Endothelial cell of umbilical vein (primary cell): ENCODE data around the gene PDGFRB. TPM values are rescaled to one million over a fixed set of nuclear protein-coding genes. Genes with fewer than 3 reads are reported as not detected.

ENCODE experiments used
- Bru-seq: library from RNA; stranded (reverse); fragments of 400-500 nt; gene quantifications from one replicate; lab custom pipeline; 2021; lab: Mats Ljungman, UMichigan
- BruChase-seq, 2 experiments: library from RNA; stranded (reverse); fragments of 400-500 nt; gene quantifications; one replicate each; lab custom pipeline; 2021; lab: Mats Ljungman, UMichigan
- BruUV-seq: library from RNA; stranded (reverse); fragments of 400-500 nt; replicated peaks from 2 replicates; lab custom pipeline; 2021; lab: Mats Ljungman, UMichigan
- CTCF ChIA-PET: fragments of 300-600, 350-600 bp; sonication (Branson Sonifier 250); formaldehyde crosslinking; loops from one replicate; lab custom pipeline; 2021; ENCODE audit warnings: antibody characterized with exemption, inconsistent platforms; lab: Charles Lee
- POLR2A ChIA-PET: fragments of 300-600, 350-600 bp; sonication (Branson Sonifier 250); formaldehyde crosslinking; loops from one replicate; lab custom pipeline; 2021; ENCODE audit warnings: antibody characterized with exemption, inconsistent platforms; lab: Charles Lee
- DNase-seq: peaks from one replicate; pipeline ENCODE4 v3.0.0-alpha.2; 2011; ENCODE audit warnings: low read depth, low spot score
- FAIRE-seq: peaks from 2 replicates; lab custom pipeline; 2011; peaks lifted over from hg19 to GRCh38; lab: Jason Lieb, UNC
- H2AFZ ChIP-seq: 2 replicates; pipeline ENCODE4 v1.6.0; 2012; ENCODE audit warnings: low read depth, low read length, control low read depth, inconsistent platforms
- H3K27ac ChIP-seq: 2 replicates; pipeline ENCODE4 v1.5.1; 2011; ENCODE audit warnings: low read depth, mild to moderate bottlenecking, control low read depth, low read length, moderate library complexity; ENCODE audit not compliant: insufficient read depth
- H3K27me3 ChIP-seq, 2 experiments: 2 replicates each; pipeline versions ENCODE4 v1.6.0 to v1.6.1; 2011; ENCODE audit warnings: low read length in 2 of 2, mixed read lengths in 1 of 2; ENCODE audit not compliant: control insufficient read depth in 2 of 2, insufficient read depth in 2 of 2
- H3K36me3 ChIP-seq, 2 experiments: 2 replicates in 1 of 2; 3 replicates in 1 of 2; pipeline ENCODE4 v1.5.1; 2011; ENCODE audit warnings: low read length in 2 of 2, mild to moderate bottlenecking in 1 of 2, moderate library complexity in 1 of 2; ENCODE audit not compliant: control insufficient read depth in 2 of 2, insufficient read depth in 2 of 2; ENCODE audit errors: extremely low read depth in 1 of 2
- H3K4me1 ChIP-seq: 3 replicates; pipeline ENCODE4 v1.5.1; 2011; ENCODE audit warnings: mild to moderate bottlenecking, low read length; ENCODE audit not compliant: control insufficient read depth, insufficient read depth; ENCODE audit errors: extremely low read depth
- H3K4me2 ChIP-seq: 2 replicates; pipeline ENCODE4 v1.6.1; 2011; ENCODE audit warnings: low read length, control low read depth, mixed read lengths; ENCODE audit not compliant: insufficient read depth
- H3K4me3 ChIP-seq, 3 experiments: fragments of 200-600 bp in 1 of 3; sonication (generic), shearing (Covaris generic) in 1 of 3; replicated peaks in 1 of 3; 2 replicates each; pipeline ENCODE4 v1.5.1; 2011 to 2016; ENCODE audit warnings: control low read depth in 3 of 3, low read length in 3 of 3, mild to moderate bottlenecking in 2 of 3, inconsistent platforms in 1 of 3, low read depth in 1 of 3, moderate library complexity in 1 of 3; ENCODE audit not compliant: insufficient read depth in 1 of 3
- H3K79me2 ChIP-seq: 2 replicates; pipeline ENCODE4 v1.6.0; 2012; ENCODE audit warnings: low read length, inconsistent platforms; ENCODE audit not compliant: control insufficient read depth, insufficient read depth
- H3K9ac ChIP-seq: replicated peaks from 2 replicates; pipeline ENCODE3; 2011; ENCODE audit warnings: low read length, control low read depth; ENCODE audit not compliant: insufficient read depth; ENCODE audit errors: extremely low read depth
- H3K9me1 ChIP-seq: replicated peaks from 3 replicates; pipeline ENCODE4 v1.6.0; 2011; ENCODE audit warnings: mild to moderate bottlenecking, low read length; ENCODE audit not compliant: control insufficient read depth, insufficient read depth; ENCODE audit errors: extremely low read depth
- H3K9me3 ChIP-seq: replicated peaks from 2 replicates; pipeline ENCODE4 v1.5.1; 2012; ENCODE audit warnings: low read length, inconsistent platforms; ENCODE audit not compliant: control insufficient read depth, insufficient read depth
- H4K20me1 ChIP-seq: replicated peaks from 2 replicates; pipeline ENCODE3; 2011; ENCODE audit warnings: mild to moderate bottlenecking, low read length; ENCODE audit not compliant: control insufficient read depth, insufficient read depth; ENCODE audit errors: extremely low read depth
- EZH2 ChIP-seq: IDR thresholded peaks from 2 replicates; pipeline ENCODE4 v1.6.1; 2012; ENCODE audit warnings: borderline replicate concordance, low read depth, mild to moderate bottlenecking, moderate library complexity, low read length, inconsistent platforms; ENCODE audit not compliant: severe bottlenecking
- GATA2 ChIP-seq: IDR thresholded peaks from 2 replicates; pipeline ENCODE4 v1.7.0; 2011; ENCODE audit warnings: low read depth, mild to moderate bottlenecking, moderate library complexity, mixed read lengths, low read length; ENCODE audit not compliant: insufficient read length, insufficient read depth
- POLR2A ChIP-seq: IDR thresholded peaks from 2 replicates; pipeline ENCODE4 v1.6.1; 2012; ENCODE audit warnings: low read depth, mild to moderate bottlenecking, control low read depth, low read length
- dilution Hi-C: fragments of 300-500 bp; cut with MboI; formaldehyde crosslinking; loops from one replicate; pipeline ENCODE4 v1.15.0; 2019; ENCODE audit warnings: low sequenced_read_pairs; ENCODE audit not compliant: extremely low pct_ligation_motif_present
- intact Hi-C: fragments of 100-400 bp; cut with micrococcal nuclease; formaldehyde crosslinking; loops from one replicate; pipeline ENCODE4 v1.10.0; 2022
- long read RNA-seq: library from polyadenylated mRNA; stranded (forward); transcript quantifications from one replicate; pipeline ENCODE4 v2.0.0, GENCODE V29; 2021
- polyA minus RNA-seq, 3 experiments: library from RNA; depleted of rRNA, polyadenylated mRNA; stranded (reverse); fragments of >200 nt; gene quantifications; 1 replicate in 1 of 3; 2 replicates in 2 of 3; pipeline ENCODE4 v1.2.3, GENCODE V29; 2011
- polyA plus RNA-seq, 4 experiments: library from polyadenylated mRNA; depleted of rRNA in 3 of 4; stranded (reverse) in 3 of 4; unstranded in 1 of 4; fragments of >200 nt; gene quantifications; 2 replicates each; pipeline versions ENCODE4 v1.2.1 to v1.2.3, GENCODE V29; 2011 to 2012; ENCODE audit warnings: missing spikeins in 1 of 4
- total RNA-seq: library from RNA; stranded (reverse); gene quantifications from 2 replicates; pipeline ENCODE4 v1.2.3, GENCODE V29; 2021
- TF ChIP-seq, protein P1 (sequence below): IDR thresholded peaks from 2 replicates; pipeline ENCODE4 v1.6.1; 2011; ENCODE audit not compliant: insufficient read depth, insufficient read length

PDGFRB gene
- total RNA-seq = 1.0 and 1.7 TPM in 2 replicates
- 1.4 and 2.9 TPM in 2 replicates for polyA plus RNA-seq
- polyA plus RNA-seq (2011; cell fraction: cytosol; rRNA removed) = 1.5 TPM in 2 replicates
- 2.3 and 3.1 TPM in 2 replicates for polyA plus RNA-seq (2011; cell fraction: nucleus; rRNA removed)
- 0.29 and 0.93 TPM in 2 replicates for polyA plus RNA-seq (2012)
- 2.5 and 4.4 TPM in 2 replicates for polyA minus RNA-seq
- 1.7 TPM for polyA minus RNA-seq (2011; cell fraction: cytosol; rRNA and poly(A)+ RNA removed)
- polyA minus RNA-seq (2011; cell fraction: nucleus; rRNA and poly(A)+ RNA removed) = 3.3 and 4.8 TPM in 2 replicates
- Bru-seq, nascent RNA = percentile 14 among the genes with signal in this experiment
- BruChase-seq, experiment 1, labeled RNA remaining after a 6-hour chase = percentile 17 among the genes with signal in this experiment
- BruChase-seq, experiment 2, labeled RNA remaining after a 2-hour chase = percentile 11 among the genes with signal in this experiment
- long read RNA-seq, partial matches to known transcripts = 1 of 1 reads
- long read RNA-seq, other reads (novel, unspliced or antisense) = 0 of 1 reads

DNA sequence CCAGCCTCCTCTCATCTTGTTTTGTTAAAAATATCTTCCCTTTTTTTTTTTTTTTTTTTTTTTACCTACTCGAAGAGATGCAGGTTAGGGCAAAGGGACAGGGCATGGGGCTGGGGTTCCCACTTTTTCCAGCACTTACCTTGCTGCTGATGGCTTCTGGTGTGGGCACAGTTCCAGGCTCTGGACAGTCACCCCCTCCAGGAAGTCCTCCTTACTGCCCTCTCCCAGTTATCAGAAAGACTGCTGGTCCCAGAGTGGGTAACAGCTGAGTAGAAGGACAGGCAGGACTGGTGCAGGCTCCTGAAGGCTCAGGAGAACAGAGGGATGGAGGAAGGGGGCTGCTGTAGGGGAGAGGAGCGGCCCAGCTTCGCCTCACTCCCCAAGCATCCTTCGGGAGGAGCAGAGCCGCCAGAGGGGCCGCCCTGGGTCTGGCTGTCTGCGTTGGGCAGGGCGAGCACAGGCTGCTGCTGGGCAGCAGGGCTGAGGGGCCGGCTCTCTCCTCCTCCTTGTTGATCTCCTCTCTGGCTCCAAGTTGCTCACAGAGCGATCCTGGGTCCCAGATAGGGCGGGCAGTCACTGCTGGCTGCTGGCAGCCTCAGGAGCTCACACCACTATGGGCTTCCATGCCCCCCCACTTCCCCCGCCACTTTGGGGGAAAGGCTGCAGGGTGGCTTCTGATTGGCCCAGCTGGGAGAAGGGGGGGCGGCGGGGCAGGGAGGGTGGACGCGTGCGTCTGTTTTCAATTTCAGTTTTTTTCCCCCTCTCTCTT, at the start of gene PDGFRB:
PDGFRB (minus strand) TSS at position 588 of the 769 bp plus-strand sequence. CDS start 18,798 bp downstream, outside the sequence.
- dilution Hi-C loops = no loop called here
- TF ChIP-seq EZH2 (no peak), GATA2 (no peak), POLR2A (no peak)
- TF ChIP-seq, protein P1, sequence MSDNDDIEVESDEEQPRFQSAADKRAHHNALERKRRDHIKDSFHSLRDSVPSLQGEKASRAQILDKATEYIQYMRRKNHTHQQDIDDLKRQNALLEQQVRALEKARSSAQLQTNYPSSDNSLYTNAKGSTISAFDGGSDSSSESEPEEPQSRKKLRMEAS = no peak
- H4K20me1 ChIP-seq = no peaks in the 10 kb centered on the region
- H3K9me1 ChIP-seq = no peaks in the 10 kb centered on the region
- no peaks in the 10 kb centered on the region for H3K9me3 ChIP-seq
- DNase-seq (peak; percentile 56), FAIRE-seq (peak; percentile 56)
- H3K4me3 ChIP-seq = peak within 1 kb of the TSS in 2 of 3 experiments; percentile 14 to 26
- H3K4me1 ChIP-seq = peaks cover 5% of the 10 kb centered on the region
- POLR2A ChIA-PET = interaction anchor here (0.6 kb wide), 2 partner anchors 55 to 73 kb away, joined by 3 to 4 read pairs; no protein-coding TSS in a partner anchor
- intact Hi-C loops = loop anchor here (1.0 kb wide), 1 partner anchor 25 kb away; no protein-coding TSS in a partner anchor
- H3K36me3 ChIP-seq = no peaks in the 10 kb centered on the region
- CTCF ChIA-PET = interaction anchor here (0.9 to 1.3 kb wide), 6 partner anchors 8 to 259 kb away, joined by 3 to 6 read pairs (median 4); no protein-coding TSS in a partner anchor
- no peak within 1 kb of the TSS for H3K27ac ChIP-seq
- peaks cover 0 to 5% of the 10 kb centered on the region in 2 experiments for H3K27me3 ChIP-seq
- H2AFZ ChIP-seq = peak within 1 kb of the TSS; percentile 81
- H3K79me2 ChIP-seq = no peaks in the 10 kb centered on the region
- H3K4me2 ChIP-seq = peak within 1 kb of the TSS; percentile 37
- H3K9ac ChIP-seq = peak within 1 kb of the TSS; percentile 20
- BruUV-seq = no TSS peak
